ENCODE measurements around the gene NKIRAS1.

Gene NKIRAS1

GRCh38 chr3:23949784-23950183 is 33.0 kb upstream of the NKIRAS1 start:
- Histone ChIP-seq H3F3A (ENCODE audit: insufficient read depth) (peaks cover 16% of the 10 kb centered on the region), H3K4me3 (ENCODE audit: insufficient read depth, low read length, poor library complexity, severe bottlenecking) (no peak overlapping the region), H3K27ac (ENCODE audit: low read depth, low read length) (no peak overlapping the region), H2AFZ (ENCODE audit: low read depth, low read length, severe bottlenecking) (no peak overlapping the region), H3K79me2 (ENCODE audit: insufficient read depth, low read length) (no peaks in the 10 kb centered on the region), H3K9ac (ENCODE audit: low read length) (no peak overlapping the region), H3K9me2 (replicated peaks; ENCODE audit: insufficient read depth, low read length) (no peaks in the 10 kb centered on the region), H4K20me1 (ENCODE audit: low read depth, low read length) (no peaks in the 10 kb centered on the region), H3K9me3 (ENCODE audit: insufficient read depth, low read length) (no peaks in the 10 kb centered on the region), H3K4me2 (ENCODE audit: low read depth, low read length, poor library complexity, severe bottlenecking) (no peak overlapping the region), H3K36me3 (ENCODE audit: low read length) (no peaks in the 10 kb centered on the region), H3K27me3 (ENCODE audit: low read length) (no peaks in the 10 kb centered on the region)
- no peak for TF ChIP-seq CTCF (IDR thresholded peaks at IDR 0.05; ENCODE audit: insufficient read depth, low read length, poor library complexity, severe bottlenecking)
- TF ChIP-seq EZH2phosphoT487 (conservative IDR thresholded peaks at IDR 0.05; ENCODE audit: low read length) = no peak

GRCh38 chr3:23948761-23949160 is 32.0 kb upstream of the NKIRAS1 start:
- TF ChIP-seq EZH2phosphoT487 (conservative IDR thresholded peaks at IDR 0.05; ENCODE audit: low read length) (no peak), CTCF (IDR thresholded peaks at IDR 0.05; ENCODE audit: insufficient read depth, low read length, poor library complexity, severe bottlenecking) (no peak)
- no peak overlapping the region for H3K9ac ChIP-seq (ENCODE audit: low read length)
- H3F3A ChIP-seq (ENCODE audit: insufficient read depth) = peaks cover 24% of the 10 kb centered on the region
- H3K9me3 ChIP-seq (ENCODE audit: insufficient read depth, low read length) = no peaks in the 10 kb centered on the region
- no peak overlapping the region for H2AFZ ChIP-seq (ENCODE audit: low read depth, low read length, severe bottlenecking)
- H3K4me2 ChIP-seq (ENCODE audit: low read depth, low read length, poor library complexity, severe bottlenecking) = no peak overlapping the region
- no peak overlapping the region for H3K4me3 ChIP-seq (ENCODE audit: insufficient read depth, low read length, poor library complexity, severe bottlenecking)
- H3K79me2 ChIP-seq (ENCODE audit: insufficient read depth, low read length) = no peaks in the 10 kb centered on the region
- no peaks in the 10 kb centered on the region for H3K9me2 ChIP-seq (replicated peaks; ENCODE audit: insufficient read depth, low read length)
- H4K20me1 ChIP-seq (ENCODE audit: low read depth, low read length) = no peaks in the 10 kb centered on the region
- H3K36me3 ChIP-seq (ENCODE audit: low read length) = no peaks in the 10 kb centered on the region
- H3K27me3 ChIP-seq (ENCODE audit: low read length) = no peaks in the 10 kb centered on the region
- H3K27ac ChIP-seq (ENCODE audit: low read depth, low read length) = no peak overlapping the region

GRCh38 chr3:23945913-23946687 is 29.3 kb upstream of the NKIRAS1 start:
- H3K4me3 ChIP-seq (ENCODE audit: insufficient read depth, low read length, poor library complexity, severe bottlenecking) = peak overlapping the region; percentile 90
- H3F3A ChIP-seq (ENCODE audit: insufficient read depth) = peaks cover 24% of the 10 kb centered on the region
- H3K36me3 ChIP-seq (ENCODE audit: low read length) = no peaks in the 10 kb centered on the region
- no peaks in the 10 kb centered on the region for H3K9me3 ChIP-seq (ENCODE audit: insufficient read depth, low read length)
- H2AFZ ChIP-seq (ENCODE audit: low read depth, low read length, severe bottlenecking) = peak overlapping the region; percentile 98
- H4K20me1 ChIP-seq (ENCODE audit: low read depth, low read length) = no peaks in the 10 kb centered on the region
- H3K4me2 ChIP-seq (ENCODE audit: low read depth, low read length, poor library complexity, severe bottlenecking) = peak overlapping the region; percentile 77
- no peaks in the 10 kb centered on the region for H3K79me2 ChIP-seq (ENCODE audit: insufficient read depth, low read length)
- H3K27me3 ChIP-seq (ENCODE audit: low read length) = no peaks in the 10 kb centered on the region
- TF ChIP-seq CTCF (IDR thresholded peaks at IDR 0.05; ENCODE audit: insufficient read depth, low read length, poor library complexity, severe bottlenecking) (no peak), EZH2phosphoT487 (conservative IDR thresholded peaks at IDR 0.05; ENCODE audit: low read length) (no peak)
- no peaks in the 10 kb centered on the region for H3K9me2 ChIP-seq (replicated peaks; ENCODE audit: insufficient read depth, low read length)
- peak overlapping the region; percentile 79 for H3K9ac ChIP-seq (ENCODE audit: low read length)
- peak overlapping the region; percentile 51; the same call in 1 of the 2 replicates for H3K27ac ChIP-seq (ENCODE audit: low read depth, low read length)
